Stimulated activated CD4-positive, alpha-beta T cell treated with anti-CD3 and anti-CD28 coated beads, Interleukin-4, amount 100 ng/mL, for 1 hour (primary cell): ENCODE measurements around the gene HPN.
"Not testable (repeated sequence)": the region's sequence is repeated elsewhere in the genome, so short reads cannot be mapped to it uniquely, and the experiment has no call there.

Experiments used
- DNase-seq: peaks from one replicate; pipeline ENCODE4 v3.0.0-alpha.2; 2020

Gene HPN

GRCh38 chr19:35009424-35010415, 31.8 kb upstream of the HPN start:
- no peak for DNase-seq

- no peak for DNase-seq
These were observed 30.3 kb upstream of the HPN start for GRCh38 chr19:35011091-35011689.

DNA sequence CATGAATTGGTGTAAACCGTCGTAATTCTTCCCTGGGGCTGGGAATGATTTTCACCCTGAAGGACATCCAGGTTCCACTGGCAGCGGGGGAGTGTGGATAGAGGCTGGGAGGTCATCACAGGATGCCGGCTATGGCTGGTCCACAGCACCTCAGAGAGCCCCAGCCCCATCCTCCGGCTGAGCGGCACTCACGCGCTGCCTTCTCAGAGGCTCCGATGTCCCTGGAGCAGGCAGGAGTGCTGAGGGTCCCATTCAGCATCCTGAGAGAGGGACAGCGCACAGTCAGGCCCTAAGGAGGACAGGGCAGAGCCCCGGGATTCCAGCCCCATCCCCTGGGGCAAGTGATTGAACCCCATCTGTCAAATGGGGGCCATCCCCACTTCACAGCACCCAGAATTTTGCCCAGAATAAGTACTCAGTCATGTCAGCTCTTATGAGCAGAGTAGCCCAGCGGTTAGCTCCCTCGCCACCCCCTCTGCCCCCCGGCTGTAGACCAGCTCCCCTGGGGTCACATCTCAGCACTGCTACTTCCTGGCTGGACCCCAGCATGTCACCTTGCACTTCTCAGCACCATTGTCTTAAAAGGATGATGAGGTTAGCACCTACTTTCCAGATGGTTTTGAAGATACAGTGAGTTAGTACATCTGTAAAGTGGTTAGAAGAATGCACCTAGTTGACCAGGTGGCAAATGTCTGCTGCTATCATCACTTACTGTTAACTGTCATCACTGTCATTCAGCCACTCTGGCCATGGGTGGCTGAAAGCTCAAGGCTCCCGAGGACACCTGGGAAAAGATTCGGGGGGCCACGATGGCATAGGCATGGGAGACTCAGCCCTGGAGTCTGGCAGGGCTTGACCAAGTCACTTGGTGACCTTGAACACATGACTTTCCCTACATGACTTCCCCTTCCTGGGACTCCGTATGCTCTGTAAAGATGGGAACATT, 29.5 kb upstream of the HPN start:
- DNase-seq: no peak

GRCh38 chr19:35013041-35013819, 28.3 kb upstream of the HPN start:
- peak; percentile 82 for DNase-seq

- DNase-seq: peak; percentile 33
These were observed 27.4 kb upstream of the HPN start for GRCh38 chr19:35013820-35014754.

DNA sequence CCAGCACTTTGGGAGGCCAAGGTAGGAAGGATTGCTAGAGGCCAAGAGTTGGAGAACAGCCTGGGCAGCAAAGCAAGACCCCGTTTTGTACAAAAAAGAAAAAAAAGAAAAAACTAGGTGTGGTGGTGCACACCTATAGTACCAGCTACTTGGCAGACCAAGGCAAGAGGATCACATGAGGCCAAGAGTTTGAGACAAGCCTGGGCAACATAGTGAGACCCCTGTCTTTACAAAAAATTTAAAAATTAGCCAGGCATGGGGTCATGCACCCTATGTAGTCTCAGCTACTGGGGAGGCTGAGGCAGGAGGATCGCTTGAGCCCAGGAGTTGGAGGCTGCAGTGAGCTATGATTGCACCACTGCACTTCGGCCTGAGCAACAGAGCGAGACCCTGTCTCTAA, 26.7 kb upstream of the HPN start:
- DNase-seq: not testable (repeated sequence)

DNA sequence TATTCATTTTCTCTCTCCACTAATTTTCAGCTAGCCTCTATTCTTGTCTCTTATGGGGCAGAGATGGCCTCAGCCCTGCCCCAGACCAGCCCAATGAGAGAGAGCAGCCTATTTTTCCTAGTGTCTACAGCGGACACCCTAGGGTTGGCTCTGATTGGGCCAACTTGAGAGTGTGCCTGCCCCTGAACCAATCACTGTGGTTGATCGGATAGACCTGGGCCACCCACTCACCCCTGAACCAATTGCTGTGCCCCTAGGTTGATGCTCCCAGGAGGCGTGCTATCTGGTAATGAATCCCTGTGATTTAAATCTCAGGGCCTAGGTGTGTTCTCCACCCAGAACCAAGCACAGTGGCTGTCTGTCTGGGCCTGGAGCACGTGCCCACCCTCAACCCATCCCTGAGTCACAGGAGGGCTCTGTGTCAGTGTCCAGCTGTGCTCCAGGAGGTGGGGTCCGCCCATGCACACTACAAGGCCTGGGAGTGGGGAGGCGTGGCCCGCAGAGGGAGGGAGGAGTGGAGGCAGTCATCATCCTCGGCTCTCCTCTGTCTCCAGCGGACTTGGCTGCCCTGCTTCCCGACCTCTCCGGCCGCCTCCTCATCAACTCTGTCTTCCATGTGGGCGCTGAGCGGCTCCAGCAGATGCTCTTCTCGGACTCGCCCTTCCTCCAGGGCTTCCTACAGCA, 26.1 kb upstream of the HPN start:
- DNase-seq: no peak

DNA sequence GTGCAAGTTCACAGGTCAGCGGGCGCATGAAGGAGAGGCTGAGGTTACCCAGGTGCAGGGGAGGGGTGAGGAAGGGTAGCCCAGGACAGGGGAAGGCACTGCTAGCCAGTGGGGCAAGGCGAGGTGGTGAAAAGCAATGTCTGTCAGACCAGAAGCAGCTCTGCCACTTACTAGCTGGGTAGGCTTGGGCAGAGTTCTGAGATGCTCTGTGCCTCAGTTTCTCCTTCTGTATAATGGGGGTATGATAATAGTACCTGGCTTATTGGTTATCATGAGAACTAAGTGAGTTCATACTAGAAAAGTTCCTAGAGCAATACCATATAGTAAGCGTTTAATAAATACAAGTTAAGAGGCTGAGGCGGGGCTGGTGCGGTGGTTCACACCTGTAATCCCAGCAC, 25.6 kb upstream of the HPN start:
- DNase-seq: no peak

DNA sequence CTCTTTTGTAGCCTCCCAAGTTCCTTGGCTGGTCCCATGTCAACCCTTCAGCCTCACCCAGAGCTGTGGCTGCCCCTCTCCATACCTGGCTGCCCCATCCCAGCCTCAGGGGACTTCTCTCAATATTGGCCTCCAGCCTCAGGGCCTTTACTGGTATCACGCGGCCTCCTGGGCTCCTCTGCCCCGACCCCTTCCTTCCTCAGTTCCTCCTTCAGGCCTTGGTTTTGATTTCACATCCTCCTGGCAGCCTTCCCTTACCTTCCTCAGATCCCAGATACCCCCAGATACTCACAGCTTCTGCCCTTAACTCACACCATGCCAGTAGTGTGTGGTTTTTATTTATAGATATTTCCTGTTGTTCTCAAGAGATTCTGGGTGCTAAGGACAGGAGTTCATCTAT, 24.0 kb upstream of the HPN start:
- DNase-seq: no peak

GRCh38 chr19:35018379-35018778, 23.1 kb upstream of the HPN start:
- DNase-seq: no peak

DNA sequence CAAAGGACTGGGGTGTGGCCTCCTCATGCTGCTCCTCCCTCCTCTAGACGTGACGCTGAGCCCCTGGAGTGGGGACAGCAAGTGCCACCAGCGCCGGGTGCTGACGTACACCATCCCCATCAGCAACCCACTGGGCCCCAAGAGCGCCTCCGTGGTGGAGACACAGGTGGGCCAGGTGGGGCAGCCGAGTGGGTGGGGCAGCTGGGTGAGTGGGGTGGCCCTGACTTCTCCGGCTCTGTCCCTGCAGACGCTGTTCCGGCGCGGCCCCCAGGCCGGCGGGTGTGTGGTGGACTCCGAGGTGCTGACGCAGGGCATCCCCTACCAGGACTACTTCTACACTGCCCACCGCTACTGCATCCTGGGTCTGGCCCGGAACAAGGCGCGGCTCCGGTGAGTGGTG, 22.4 kb upstream of the HPN start:
- no peak for DNase-seq

- no peak for DNase-seq
These were observed 20.5 kb upstream of the HPN start for GRCh38 chr19:35021016-35021415.

- DNase-seq: no peak
These were observed 19.9 kb upstream of the HPN start for GRCh38 chr19:35021596-35021995.

GRCh38 chr19:35022460-35022859, 19.1 kb upstream of the HPN start:
- no peak for DNase-seq

DNA sequence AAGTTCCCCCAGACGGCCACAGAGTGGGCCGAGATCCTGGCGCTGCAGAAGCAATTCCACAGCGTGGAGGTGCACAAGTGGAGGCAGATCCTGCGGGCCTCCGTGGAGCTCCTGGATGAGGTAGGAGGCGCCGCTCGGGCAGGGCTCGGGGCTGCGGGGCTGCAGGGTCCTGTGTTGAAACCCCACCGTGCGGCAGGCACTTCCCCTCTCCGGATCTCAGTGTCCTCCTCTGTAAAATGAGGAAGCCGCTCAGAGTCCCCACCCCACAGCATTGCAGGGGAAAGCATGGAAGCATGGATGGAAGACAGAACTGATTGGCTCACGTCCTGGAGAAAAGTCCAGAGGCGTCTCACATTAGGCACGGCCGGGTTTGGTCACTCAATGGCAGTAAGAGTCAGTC, 18.1 kb upstream of the HPN start:
- DNase-seq: no peak

- no peak for DNase-seq
These were observed 17.4 kb upstream of the HPN start for GRCh38 chr19:35024095-35024494.

- no peak for DNase-seq
These were observed 15.6 kb upstream of the HPN start for GRCh38 chr19:35025969-35026368.

DNA sequence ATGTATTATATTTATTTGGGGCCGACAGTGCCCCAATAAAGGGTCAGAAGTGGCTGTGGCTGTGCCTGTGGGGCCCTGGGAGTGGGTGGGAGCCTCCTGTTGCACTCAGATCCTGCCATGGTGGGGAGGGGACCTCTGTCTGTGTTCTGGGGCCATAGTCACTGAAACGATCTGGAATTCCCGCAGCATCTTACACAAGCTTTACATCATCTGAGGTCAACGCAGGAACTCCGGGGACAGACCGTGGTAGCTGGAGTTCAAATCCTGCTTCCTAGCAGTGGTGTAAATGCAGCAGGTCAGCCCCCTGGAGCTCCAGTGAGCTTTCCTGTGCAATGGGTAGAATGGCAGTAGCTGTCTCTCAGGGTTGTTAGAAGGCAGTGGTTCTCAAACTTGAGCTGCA, 15.1 kb upstream of the HPN start:
- no peak for DNase-seq

- DNase-seq: no peak
These were observed 14.5 kb upstream of the HPN start for GRCh38 chr19:35027009-35027408.

- DNase-seq: no peak
These were observed 13.5 kb upstream of the HPN start for GRCh38 chr19:35027851-35028599.
